H1 (cell line): ENCODE data around the gene SLC25A3. TPM values are rescaled to one million over a fixed set of nuclear protein-coding genes. Genes with fewer than 3 reads are reported as not detected.

ENCODE experiments used
- CTCF ChIA-PET: fragments of 300-600 bp; sonication (Branson Sonifier 250); formaldehyde crosslinking; loops from one replicate; lab custom pipeline; 2021; ENCODE audit not compliant: partially characterized antibody; lab: Charles Lee
- POLR2A ChIA-PET: fragments of 300-600 bp; sonication (Branson Sonifier 250); formaldehyde crosslinking; loops from one replicate; lab custom pipeline; 2021; ENCODE audit warnings: inconsistent platforms; ENCODE audit not compliant: partially characterized antibody; lab: Charles Lee
- DNase-seq, 2 experiments: peaks; one replicate each; pipeline versions ENCODE4 v3.0.0 to v3.0.0-alpha.2; 2010 to 2022; ENCODE audit warnings: low spot score in 2 of 2, low read depth in 1 of 2, mixed read lengths in 1 of 2
- FAIRE-seq: peaks from 2 replicates; lab custom pipeline; 2011; peaks lifted over from hg19 to GRCh38; lab: Jason Lieb, UNC
- H2AFZ ChIP-seq: 2 replicates; pipeline ENCODE4 v1.8.1; 2012; ENCODE audit warnings: low read length, inconsistent platforms
- H2AK5ac ChIP-seq: 2 replicates; pipeline ENCODE4 v1.6.1; 2013; ENCODE audit warnings: low read depth, low read length
- H2BK120ac ChIP-seq: replicated peaks from 2 replicates; pipeline ENCODE3; 2013; ENCODE audit warnings: low read depth, low read length, inconsistent platforms
- H2BK12ac ChIP-seq: 2 replicates; pipeline ENCODE4 v1.6.1; 2013; ENCODE audit warnings: low read depth, low read length
- H2BK15ac ChIP-seq: 2 replicates; pipeline ENCODE4 v1.6.1; 2013; ENCODE audit warnings: low read length
- H2BK20ac ChIP-seq: 2 replicates; pipeline ENCODE4 v1.6.1; 2013; ENCODE audit warnings: low read length
- H2BK5ac ChIP-seq: 2 replicates; pipeline ENCODE4 v1.6.1; 2013; ENCODE audit warnings: low read depth, low read length
- H3K14ac ChIP-seq: 2 replicates; pipeline ENCODE4 v1.6.1; 2013; ENCODE audit warnings: inconsistent platforms; ENCODE audit not compliant: insufficient read length
- H3K18ac ChIP-seq: 2 replicates; pipeline ENCODE4 v1.6.1; 2013; ENCODE audit warnings: low read length; ENCODE audit errors: extremely low read depth
- H3K23ac ChIP-seq: 2 replicates; pipeline ENCODE4 v1.6.1; 2013; ENCODE audit warnings: inconsistent platforms; ENCODE audit not compliant: insufficient read length
- H3K23me2 ChIP-seq: 2 replicates; pipeline ENCODE4 v1.6.1; 2013; ENCODE audit warnings: low read depth, low read length
- H3K27ac ChIP-seq: 2 replicates; pipeline ENCODE4 v1.6.1; 2011; ENCODE audit warnings: low read depth, low read length, inconsistent platforms
- H3K27me3 ChIP-seq, 4 experiments: replicated peaks in 1 of 4; 1 replicate in 1 of 4; 2 replicates in 3 of 4; pipeline versions ENCODE4 v1.6.1 to v1.8.1; 2011 to 2013; ENCODE audit warnings: low read length in 3 of 4, mild to moderate bottlenecking in 3 of 4, inconsistent platforms in 2 of 4, mixed read lengths in 2 of 4, moderate library complexity in 1 of 4; ENCODE audit not compliant: control insufficient read depth in 3 of 4, insufficient read depth in 3 of 4; ENCODE audit errors: extremely low read depth in 1 of 4
- H3K36me3 ChIP-seq, 4 experiments: 2 replicates each; pipeline versions ENCODE4 v1.6.1 to v1.8.1; 2011 to 2013; ENCODE audit warnings: mild to moderate bottlenecking in 4 of 4, low read length in 3 of 4, moderate library complexity in 2 of 4, control low read depth in 1 of 4, inconsistent platforms in 1 of 4; ENCODE audit not compliant: insufficient read depth in 4 of 4, control insufficient read depth in 2 of 4
- H3K4ac ChIP-seq: replicated peaks from 2 replicates; pipeline ENCODE3; 2013; ENCODE audit warnings: low read length, low read depth, mixed read lengths, inconsistent platforms; ENCODE audit not compliant: insufficient read length
- H3K4me1 ChIP-seq, 4 experiments: replicated peaks in 1 of 4; 1 replicate in 1 of 4; 2 replicates in 3 of 4; pipeline versions ENCODE4 v1.6.1 to v1.8.1; 2011 to 2013; ENCODE audit warnings: low read length in 3 of 4, inconsistent platforms in 2 of 4, mixed read lengths in 1 of 4; ENCODE audit not compliant: insufficient read depth in 4 of 4, control insufficient read depth in 3 of 4
- H3K4me2 ChIP-seq, 2 experiments: 2 replicates each; pipeline versions ENCODE4 v1.6.1 to v1.8.1; 2011 to 2013; ENCODE audit warnings: low read depth in 2 of 2, low read length in 2 of 2, control low read depth in 1 of 2, inconsistent platforms in 1 of 2, mild to moderate bottlenecking in 1 of 2; ENCODE audit not compliant: insufficient read depth in 1 of 2
- H3K4me3 ChIP-seq, 4 experiments: fragments of 200-600, 300-600 bp in 1 of 4; sonication (generic), shearing (Covaris generic), sonication (Bioruptor Twin) in 1 of 4; 2 replicates each; pipeline versions ENCODE4 v1.5.1 to v1.8.1; 2011 to 2016; ENCODE audit warnings: low read length in 4 of 4, low read depth in 3 of 4, control low read depth in 2 of 4, inconsistent platforms in 2 of 4, mild to moderate bottlenecking in 2 of 4, mixed read lengths in 1 of 4, moderate library complexity in 1 of 4; ENCODE audit not compliant: insufficient read depth in 2 of 4; ENCODE audit errors: extremely low read depth in 1 of 4
- H3K56ac ChIP-seq: replicated peaks from 2 replicates; pipeline ENCODE3; 2013; ENCODE audit warnings: low read depth, mild to moderate bottlenecking, mixed read lengths, low read length, inconsistent platforms; ENCODE audit not compliant: insufficient read length
- H3K79me1 ChIP-seq: 2 replicates; pipeline ENCODE4 v1.6.1; 2013; ENCODE audit warnings: low read depth, low read length, control low read depth
- H3K79me2 ChIP-seq, 2 experiments: 2 replicates each; pipeline versions ENCODE4 v1.6.1 to v1.8.1; 2012 to 2013; ENCODE audit warnings: low read length in 2 of 2, mild to moderate bottlenecking in 2 of 2, inconsistent platforms in 1 of 2; ENCODE audit not compliant: insufficient read depth in 2 of 2, control insufficient read depth in 1 of 2
- H3K9ac ChIP-seq, 4 experiments: replicated peaks in 1 of 4; 1 replicate in 1 of 4; 2 replicates in 3 of 4; pipeline versions ENCODE4 v1.6.1 to v1.8.1; 2011 to 2013; ENCODE audit warnings: low read depth in 3 of 4, low read length in 3 of 4, control low read depth in 2 of 4, mild to moderate bottlenecking in 2 of 4, moderate library complexity in 2 of 4, inconsistent platforms in 1 of 4; ENCODE audit errors: extremely low read depth in 1 of 4
- H3K9me3 ChIP-seq, 2 experiments: 2 replicates each; pipeline versions ENCODE4 v1.6.1 to v1.8.1; 2012 to 2013; ENCODE audit warnings: mild to moderate bottlenecking in 2 of 2, moderate library complexity in 2 of 2, control low read depth in 1 of 2, inconsistent platforms in 1 of 2, low read depth in 1 of 2, low read length in 1 of 2, mixed read lengths in 1 of 2; ENCODE audit not compliant: insufficient read depth in 2 of 2
- H4K20me1 ChIP-seq, 2 experiments: replicated peaks in 1 of 2; 2 replicates each; pipeline versions ENCODE3 to v1.8.1; 2011 to 2013; ENCODE audit warnings: inconsistent platforms in 2 of 2, low read length in 2 of 2, mild to moderate bottlenecking in 1 of 2; ENCODE audit not compliant: insufficient read depth in 2 of 2, control insufficient read depth in 1 of 2
- H4K5ac ChIP-seq: 2 replicates; pipeline ENCODE4 v1.6.1; 2013; ENCODE audit warnings: low read length, low read depth, mixed read lengths, inconsistent platforms; ENCODE audit not compliant: insufficient read length
- H4K8ac ChIP-seq: 2 replicates; pipeline ENCODE4 v1.8.0; 2013; ENCODE audit warnings: mild to moderate bottlenecking, moderate library complexity, low read length, inconsistent platforms; ENCODE audit not compliant: insufficient read depth; ENCODE audit errors: extremely low read depth
- H4K91ac ChIP-seq: replicated peaks from 2 replicates; pipeline ENCODE3; 2013; ENCODE audit warnings: low read length, mixed read lengths, inconsistent platforms; ENCODE audit not compliant: insufficient read length
- YY1 ChIP-seq: IDR thresholded peaks from 2 replicates; pipeline ENCODE4 v1.6.1; 2011; ENCODE audit warnings: low read depth, mild to moderate bottlenecking, low read length
- polyA plus RNA-seq, 7 experiments: library from polyadenylated mRNA; depleted of rRNA in 3 of 7; stranded (reverse) in 5 of 7; unstranded in 2 of 7; fragments of >200 nt in 5 of 7; fragments of 200-250 nt in 2 of 7; gene quantifications; 1 replicate in 5 of 7; 2 replicates in 1 of 7; 4 replicates in 1 of 7; pipeline versions ENCODE4 v1.2.1 to v1.2.3, GENCODE V29; 2011 to 2013; ENCODE audit warnings: missing spikeins in 2 of 7, mixed read lengths in 2 of 7
- total RNA-seq: library from RNA; stranded (reverse); fragmentation: NEBNext Ultra II Directional; extraction: Animal tissue kit (Norgen Biotek cat#: 25700); gene quantifications from 2 replicates; pipeline ENCODE4 v1.2.1, GENCODE V29; 2021

The SLC25A3 gene
- total and polyA plus RNA-seq, 2 of the 8 experiments (the other 6 are each of a cell fraction or from before 2014, with no cell fraction given) = 702 to 709 TPM

- no peak overlapping the region for H3K56ac ChIP-seq
- TF ChIP-seq YY1 = no peak
- TF ChIP-seq, all 59 proteins: peak for 0
- H3K9me3 ChIP-seq = no peaks in the 10 kb centered on the region
- H3K4me1 ChIP-seq = no peaks in the 10 kb centered on the region
- DNase-seq (no peak), FAIRE-seq (no peak)
- ChIA-PET CTCF (interaction anchor here (0.8 to 1.4 kb wide), 6 partner anchors 11 to 123 kb away, joined by 3 to 7 read pairs (median 4); no protein-coding TSS in a partner anchor), POLR2A (interaction anchor here (0.8 to 2.2 kb wide), 4 partner anchors 9 to 51 kb away, joined by 3 to 8 read pairs (median 6); no protein-coding TSS in a partner anchor)
- no peak overlapping the region for H3K23ac ChIP-seq
- no peak overlapping the region for H4K5ac ChIP-seq
- H3K27ac ChIP-seq = no peak overlapping the region
- H3K36me3 ChIP-seq = peaks cover 7 to 82% (median 24%) of the 10 kb centered on the region in 4 experiments; a peak in 6 of 8 replicates
- no peak overlapping the region for H3K9ac ChIP-seq
- H2BK5ac ChIP-seq = no peak overlapping the region
- no peak overlapping the region for H2BK12ac ChIP-seq
- H3K23me2 ChIP-seq = no peaks in the 10 kb centered on the region
- no peak overlapping the region for H3K4me2 ChIP-seq
- H3K14ac ChIP-seq = no peak overlapping the region
- H3K4me3 ChIP-seq = no peak overlapping the region
- H3K18ac ChIP-seq = no peak overlapping the region
- no peak overlapping the region for H2BK20ac ChIP-seq
- no peaks in the 10 kb centered on the region for H3K79me1 ChIP-seq
- no peak overlapping the region for H4K8ac ChIP-seq
- H2AFZ ChIP-seq = no peak overlapping the region
- H3K4ac ChIP-seq = no peak overlapping the region
- H4K20me1 ChIP-seq = peaks cover 2 to 3% of the 10 kb centered on the region in 2 experiments
- H3K79me2 ChIP-seq = peaks cover 0 to 31% of the 10 kb centered on the region in 2 experiments; a peak in 2 of 4 replicates
- no peak overlapping the region for H2BK120ac ChIP-seq
- H3K27me3 ChIP-seq = no peaks in the 10 kb centered on the region
- no peak overlapping the region for H4K91ac ChIP-seq
- no peak overlapping the region for H2AK5ac ChIP-seq
- H2BK15ac ChIP-seq = no peak overlapping the region
Observed at GRCh38 chr12:98543701-98544100, 49.8 kb upstream of the SLC25A3 start.
